MM.1S (cell line): ENCODE data around the gene ACHE.

ENCODE experiments used
- DNase-seq: peaks from one replicate; pipeline ENCODE4 v3.0.0-alpha.2; 2015
- H2AFZ ChIP-seq: fragments of 300-600 bp; sonication (generic); 2 replicates; pipeline ENCODE4 v1.6.0; 2016; ENCODE audit warnings: antibody characterized with exemption, low read length
- H3F3A ChIP-seq: fragments of 300-600 bp; sonication (generic); 2 replicates; pipeline ENCODE4 v1.6.1; 2016; ENCODE audit warnings: mild to moderate bottlenecking, antibody characterized with exemption, low read length, moderate library complexity, mixed read lengths; ENCODE audit not compliant: insufficient read depth
- H3K27ac ChIP-seq: fragments of 300-600 bp; sonication (generic); 2 replicates; pipeline ENCODE4 v1.5.1; 2016; ENCODE audit warnings: mild to moderate bottlenecking, low read length
- H3K27me3 ChIP-seq: fragments of 300-600 bp; sonication (generic); replicated peaks from 2 replicates; pipeline ENCODE4 v1.6.0; 2016; ENCODE audit warnings: low read length; ENCODE audit not compliant: insufficient read depth
- H3K36me3 ChIP-seq: fragments of 300-600 bp; sonication (generic); replicated peaks from 2 replicates; pipeline ENCODE4 v1.6.1; 2016; ENCODE audit warnings: mild to moderate bottlenecking, low read length, mixed read lengths; ENCODE audit not compliant: insufficient read depth
- H3K4me1 ChIP-seq: fragments of 300-600 bp; sonication (generic); 2 replicates; pipeline ENCODE4 v1.6.1; 2016; ENCODE audit warnings: low read length, mixed read lengths
- H3K4me2 ChIP-seq: fragments of 300-600 bp; sonication (generic); 2 replicates; pipeline ENCODE4 v1.6.0; 2016; ENCODE audit warnings: low read depth, low read length
- H3K4me3 ChIP-seq: fragments of 300-600 bp; sonication (generic); 2 replicates; pipeline ENCODE4 v1.5.1; 2016; ENCODE audit warnings: low read length, mixed read lengths
- H3K79me2 ChIP-seq: fragments of 300-600 bp; sonication (generic); 2 replicates; pipeline ENCODE4 v1.6.1; 2016; ENCODE audit warnings: mixed run types, low read length, mixed read lengths
- H3K9ac ChIP-seq: fragments of 300-600 bp; sonication (generic); 2 replicates; pipeline ENCODE4 v1.6.1; 2016; ENCODE audit warnings: low read length, mixed read lengths
- H3K9me2 ChIP-seq: fragments of 300-600 bp; sonication (generic); replicated peaks from 2 replicates; pipeline ENCODE4 v1.6.1; 2016; ENCODE audit warnings: mild to moderate bottlenecking, low read length, mixed read lengths; ENCODE audit not compliant: insufficient read depth
- H3K9me3 ChIP-seq: fragments of 300-600 bp; sonication (generic); replicated peaks from 2 replicates; pipeline ENCODE4 v1.6.1; 2016; ENCODE audit warnings: mild to moderate bottlenecking, low read length, mixed read lengths; ENCODE audit not compliant: insufficient read depth
- H4K20me1 ChIP-seq: fragments of 300-600 bp; sonication (generic); 2 replicates; pipeline ENCODE4 v1.6.1; 2016; ENCODE audit warnings: mild to moderate bottlenecking, low read length, moderate library complexity, mixed read lengths; ENCODE audit not compliant: insufficient read depth
- CTCF ChIP-seq: fragments of 300-600 bp; sonication (generic); IDR thresholded peaks from 2 replicates; pipeline ENCODE4 v1.5.1; 2016; ENCODE audit warnings: antibody characterized with exemption, low read length, mixed read lengths
- EZH2 ChIP-seq: fragments of 300-600 bp; sonication (generic); optimal IDR thresholded peaks from 2 replicates; pipeline ENCODE3; 2017; ENCODE audit warnings: low read depth, mild to moderate bottlenecking, antibody characterized with exemption, low read length, mixed read lengths
- EZH2phosphoT487 ChIP-seq: fragments of 300-600 bp; sonication (generic); IDR thresholded peaks from 2 replicates; pipeline ENCODE4 v1.6.1; 2018; ENCODE audit warnings: antibody characterized with exemption, low read length

ACHE gene

GRCh38 chr7:100878685-100879084 lies 17.0 kb downstream of the ACHE start:
- H3F3A ChIP-seq = 0 out of 2 replicates have a peak, but pooled peaks cover 3% of the 10 kb centered on the region
- TF ChIP-seq CTCF (no peak), EZH2 (no peak), EZH2phosphoT487 (no peak)

GRCh38 chr7:100878013-100878412 lies 17.7 kb downstream of the ACHE start:
- peaks cover 71% of the 10 kb centered on the region for H3K79me2 ChIP-seq
- no peaks in the 10 kb centered on the region; the same call in 1 of the 2 replicates for H4K20me1 ChIP-seq
- 0 out of 2 replicates have a peak, but pooled peaks cover 3% of the 10 kb centered on the region for H3F3A ChIP-seq
- peaks cover 11% of the 10 kb centered on the region; the same call in 1 of the 2 replicates for H3K4me1 ChIP-seq
- DNase-seq = no peak
- no peak overlapping the region for H3K9ac ChIP-seq
- H2AFZ ChIP-seq = no peak overlapping the region
- no peak overlapping the region for H3K4me2 ChIP-seq
- H3K27me3 ChIP-seq = no peaks in the 10 kb centered on the region
- no peak overlapping the region for H3K4me3 ChIP-seq
- H3K9me3 ChIP-seq = no peaks in the 10 kb centered on the region
- H3K27ac ChIP-seq = no peak overlapping the region
- TF ChIP-seq EZH2phosphoT487 = no peak
- no peak for TF ChIP-seq CTCF
- TF ChIP-seq EZH2 = no peak
- H3K36me3 ChIP-seq = peaks cover 3% of the 10 kb centered on the region; the same call in 1 of the 2 replicates
- H3K9me2 ChIP-seq = no peaks in the 10 kb centered on the region

More at GRCh38 chr7:100878685-100879084, 17.0 kb downstream of the ACHE start:
- H3K4me3 ChIP-seq = no peak overlapping the region
- peaks cover 71% of the 10 kb centered on the region for H3K79me2 ChIP-seq
- H3K27ac ChIP-seq = no peak overlapping the region
- H4K20me1 ChIP-seq = no peaks in the 10 kb centered on the region; the same call in 1 of the 2 replicates
- peaks cover 3% of the 10 kb centered on the region; the same call in 1 of the 2 replicates for H3K36me3 ChIP-seq
- no peaks in the 10 kb centered on the region for H3K27me3 ChIP-seq
- no peaks in the 10 kb centered on the region for H3K9me2 ChIP-seq
- no peak overlapping the region for H2AFZ ChIP-seq
- no peak overlapping the region for H3K9ac ChIP-seq
- H3K4me2 ChIP-seq = no peak overlapping the region
- no peaks in the 10 kb centered on the region for H3K9me3 ChIP-seq
- no peak for DNase-seq
- peaks cover 11% of the 10 kb centered on the region; the same call in 1 of the 2 replicates for H3K4me1 ChIP-seq

GRCh38 chr7:100875356-100875751 lies 20.3 kb downstream of the ACHE start:
- no peaks in the 10 kb centered on the region for H4K20me1 ChIP-seq
- H3K9ac ChIP-seq = peak overlapping the region; percentile 96
- no peaks in the 10 kb centered on the region for H3K9me3 ChIP-seq
- TF ChIP-seq EZH2phosphoT487 = no peak
- peaks cover 11% of the 10 kb centered on the region; the same call in 1 of the 2 replicates for H3K4me1 ChIP-seq
- H3K9me2 ChIP-seq = no peaks in the 10 kb centered on the region
- peak overlapping the region; percentile 83 for H3K27ac ChIP-seq
- peak overlapping the region; percentile 80 for H2AFZ ChIP-seq
- DNase-seq = peak; percentile 44
- H3F3A ChIP-seq = 0 out of 2 replicates have a peak, but pooled peaks cover 3% of the 10 kb centered on the region
- H3K4me2 ChIP-seq = peak overlapping the region; percentile 95
- H3K4me3 ChIP-seq = peak overlapping the region; percentile 97
- no peaks in the 10 kb centered on the region for H3K36me3 ChIP-seq
- peaks cover 54% of the 10 kb centered on the region for H3K79me2 ChIP-seq
- H3K27me3 ChIP-seq = no peaks in the 10 kb centered on the region
